ENCODE measurements around the gene KCNAB1. TPM values are rescaled to one million over a fixed set of nuclear protein-coding genes. Genes with fewer than 3 reads are reported as not detected.

KCNAB1 gene
- total and polyA plus RNA-seq, 2 of the 8 experiments (the other 6 are each of a cell fraction or from before 2014, with no cell fraction given), result 0.51 to 2.3 TPM

- TF ChIP-seq, protein P1, sequence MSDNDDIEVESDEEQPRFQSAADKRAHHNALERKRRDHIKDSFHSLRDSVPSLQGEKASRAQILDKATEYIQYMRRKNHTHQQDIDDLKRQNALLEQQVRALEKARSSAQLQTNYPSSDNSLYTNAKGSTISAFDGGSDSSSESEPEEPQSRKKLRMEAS (IDR thresholded peaks at IDR 0.05), result no peak
Measured at GRCh38 chr3:156176048-156176447, 55.7 kb downstream of the KCNAB1 start (continued).

All from H1 (cell line).